Endothelial cell of umbilical vein (primary cell): Measurements from ENCODE around the gene MSH3. TPM values are rescaled to one million over a fixed set of nuclear protein-coding genes. Genes with fewer than 3 reads are reported as not detected.

Experiments used
- BruUV-seq: library from RNA; stranded (reverse); fragments of 400-500 nt; replicated peaks from 2 replicates; lab custom pipeline; 2021; lab: Mats Ljungman, UMichigan
- CTCF ChIA-PET: fragments of 300-600, 350-600 bp; sonication (Branson Sonifier 250); formaldehyde crosslinking; loops from one replicate; lab custom pipeline; 2021; ENCODE audit warnings: antibody characterized with exemption, inconsistent platforms; lab: Charles Lee
- POLR2A ChIA-PET: fragments of 300-600, 350-600 bp; sonication (Branson Sonifier 250); formaldehyde crosslinking; loops from one replicate; lab custom pipeline; 2021; ENCODE audit warnings: antibody characterized with exemption, inconsistent platforms; lab: Charles Lee
- DNase-seq: peaks from one replicate; pipeline ENCODE4 v3.0.0-alpha.2; 2011; ENCODE audit warnings: low read depth, low spot score
- FAIRE-seq: peaks from 2 replicates; lab custom pipeline; 2011; peaks lifted over from hg19 to GRCh38; lab: Jason Lieb, UNC
- H2AFZ ChIP-seq: 2 replicates; pipeline ENCODE4 v1.6.0; 2012; ENCODE audit warnings: low read depth, low read length, control low read depth, inconsistent platforms
- H3K27ac ChIP-seq: 2 replicates; pipeline ENCODE4 v1.5.1; 2011; ENCODE audit warnings: low read depth, mild to moderate bottlenecking, control low read depth, low read length, moderate library complexity; ENCODE audit not compliant: insufficient read depth
- H3K27me3 ChIP-seq, 2 experiments: 2 replicates each; pipeline versions ENCODE4 v1.6.0 to v1.6.1; 2011; ENCODE audit warnings: low read length in 2 of 2, mixed read lengths in 1 of 2; ENCODE audit not compliant: control insufficient read depth in 2 of 2, insufficient read depth in 2 of 2
- H3K36me3 ChIP-seq, 2 experiments: 2 replicates in 1 of 2; 3 replicates in 1 of 2; pipeline ENCODE4 v1.5.1; 2011; ENCODE audit warnings: low read length in 2 of 2, mild to moderate bottlenecking in 1 of 2, moderate library complexity in 1 of 2; ENCODE audit not compliant: control insufficient read depth in 2 of 2, insufficient read depth in 2 of 2; ENCODE audit errors: extremely low read depth in 1 of 2
- H3K4me1 ChIP-seq: 3 replicates; pipeline ENCODE4 v1.5.1; 2011; ENCODE audit warnings: mild to moderate bottlenecking, low read length; ENCODE audit not compliant: control insufficient read depth, insufficient read depth; ENCODE audit errors: extremely low read depth
- H3K4me2 ChIP-seq: 2 replicates; pipeline ENCODE4 v1.6.1; 2011; ENCODE audit warnings: low read length, control low read depth, mixed read lengths; ENCODE audit not compliant: insufficient read depth
- H3K4me3 ChIP-seq, 3 experiments: fragments of 200-600 bp in 1 of 3; sonication (generic), shearing (Covaris generic) in 1 of 3; replicated peaks in 1 of 3; 2 replicates each; pipeline ENCODE4 v1.5.1; 2011 to 2016; ENCODE audit warnings: control low read depth in 3 of 3, low read length in 3 of 3, mild to moderate bottlenecking in 2 of 3, inconsistent platforms in 1 of 3, low read depth in 1 of 3, moderate library complexity in 1 of 3; ENCODE audit not compliant: insufficient read depth in 1 of 3
- H3K79me2 ChIP-seq: 2 replicates; pipeline ENCODE4 v1.6.0; 2012; ENCODE audit warnings: low read length, inconsistent platforms; ENCODE audit not compliant: control insufficient read depth, insufficient read depth
- H3K9ac ChIP-seq: replicated peaks from 2 replicates; pipeline ENCODE3; 2011; ENCODE audit warnings: low read length, control low read depth; ENCODE audit not compliant: insufficient read depth; ENCODE audit errors: extremely low read depth
- H3K9me1 ChIP-seq: replicated peaks from 3 replicates; pipeline ENCODE4 v1.6.0; 2011; ENCODE audit warnings: mild to moderate bottlenecking, low read length; ENCODE audit not compliant: control insufficient read depth, insufficient read depth; ENCODE audit errors: extremely low read depth
- H3K9me3 ChIP-seq: replicated peaks from 2 replicates; pipeline ENCODE4 v1.5.1; 2012; ENCODE audit warnings: low read length, inconsistent platforms; ENCODE audit not compliant: control insufficient read depth, insufficient read depth
- H4K20me1 ChIP-seq: replicated peaks from 2 replicates; pipeline ENCODE3; 2011; ENCODE audit warnings: mild to moderate bottlenecking, low read length; ENCODE audit not compliant: control insufficient read depth, insufficient read depth; ENCODE audit errors: extremely low read depth
- CTCF ChIP-seq, 2 donors: IDR thresholded peaks; 1 replicate in 1 of 2; 2 replicates in 1 of 2; pipeline ENCODE4 v1.5.1; 2011; ENCODE audit warnings: low read length in 2 of 2, mild to moderate bottlenecking in 2 of 2, moderate library complexity in 2 of 2, control low read depth in 1 of 2, inconsistent platforms in 1 of 2, low read depth in 1 of 2; ENCODE audit not compliant: insufficient read depth in 1 of 2; ENCODE audit errors: extremely low read depth in 1 of 2
- EZH2 ChIP-seq: IDR thresholded peaks from 2 replicates; pipeline ENCODE4 v1.6.1; 2012; ENCODE audit warnings: borderline replicate concordance, low read depth, mild to moderate bottlenecking, moderate library complexity, low read length, inconsistent platforms; ENCODE audit not compliant: severe bottlenecking
- FOS ChIP-seq: IDR thresholded peaks from 2 replicates; pipeline ENCODE4 v1.6.1; 2011; ENCODE audit warnings: mild to moderate bottlenecking, low read length, moderate library complexity, borderline replicate concordance; ENCODE audit not compliant: insufficient read depth
- GATA2 ChIP-seq: IDR thresholded peaks from 2 replicates; pipeline ENCODE4 v1.7.0; 2011; ENCODE audit warnings: low read depth, mild to moderate bottlenecking, moderate library complexity, mixed read lengths, low read length; ENCODE audit not compliant: insufficient read length, insufficient read depth
- dilution Hi-C: fragments of 300-500 bp; cut with MboI; formaldehyde crosslinking; loops from one replicate; pipeline ENCODE4 v1.15.0; 2019; ENCODE audit warnings: low sequenced_read_pairs; ENCODE audit not compliant: extremely low pct_ligation_motif_present
- intact Hi-C: fragments of 100-400 bp; cut with micrococcal nuclease; formaldehyde crosslinking; loops from one replicate; pipeline ENCODE4 v1.10.0; 2022
- polyA plus RNA-seq, 4 experiments: library from polyadenylated mRNA; depleted of rRNA in 3 of 4; stranded (reverse) in 3 of 4; unstranded in 1 of 4; fragments of >200 nt; gene quantifications; 2 replicates each; pipeline versions ENCODE4 v1.2.1 to v1.2.3, GENCODE V29; 2011 to 2012; ENCODE audit warnings: missing spikeins in 1 of 4
- total RNA-seq: library from RNA; stranded (reverse); gene quantifications from 2 replicates; pipeline ENCODE4 v1.2.3, GENCODE V29; 2021
- TF ChIP-seq, protein P1 (sequence below): IDR thresholded peaks from 2 replicates; pipeline ENCODE4 v1.6.1; 2011; ENCODE audit not compliant: insufficient read depth, insufficient read length

The MSH3 gene
- total and polyA plus RNA-seq, 2 donors (not counting 3 experiments of a cell fraction or from before 2014, with no cell fraction given): 2.0 to 13.0 TPM

DNA sequence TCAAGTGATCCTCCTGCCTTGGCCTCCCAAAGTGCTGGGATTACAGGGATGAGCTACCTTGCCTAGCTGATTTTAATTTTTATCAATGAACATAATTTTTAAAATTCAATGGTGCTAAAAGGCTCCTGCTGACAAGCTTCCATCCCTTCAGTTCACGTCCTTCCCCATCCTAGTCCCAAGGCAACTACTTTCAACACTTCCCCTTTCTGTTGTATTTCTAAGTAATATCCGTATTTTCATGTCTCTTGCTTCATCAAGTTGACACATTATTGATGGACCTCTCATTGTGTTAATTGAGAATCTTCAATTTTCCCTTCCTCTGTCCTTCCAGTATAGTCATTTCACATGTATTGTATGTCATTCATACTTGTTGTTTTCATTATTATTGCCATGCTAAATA, 211.9 kb downstream of the MSH3 start:
- dilution Hi-C loops (no loop called here), intact Hi-C loops (no loop called here)
- no peak overlapping the region for H2AFZ ChIP-seq
- ChIA-PET POLR2A (no interaction called here), CTCF (no interaction called here)
- DNase-seq (no peak), FAIRE-seq (no peak)
- no peaks in the 10 kb centered on the region for H3K36me3 ChIP-seq
- TF ChIP-seq EZH2: no peak
- no peaks in the 10 kb centered on the region for H3K9me3 ChIP-seq
- H3K4me2 ChIP-seq: no peak overlapping the region
- no peaks in the 10 kb centered on the region for H3K27me3 ChIP-seq
- no TSS peak for BruUV-seq
- H3K27ac ChIP-seq: no peak overlapping the region
- no peak overlapping the region for H3K9ac ChIP-seq
- H3K79me2 ChIP-seq: no peaks in the 10 kb centered on the region
- H4K20me1 ChIP-seq: no peaks in the 10 kb centered on the region
- no peak overlapping the region for H3K4me3 ChIP-seq
- H3K4me1 ChIP-seq: no peaks in the 10 kb centered on the region
- no peaks in the 10 kb centered on the region for H3K9me1 ChIP-seq

DNA sequence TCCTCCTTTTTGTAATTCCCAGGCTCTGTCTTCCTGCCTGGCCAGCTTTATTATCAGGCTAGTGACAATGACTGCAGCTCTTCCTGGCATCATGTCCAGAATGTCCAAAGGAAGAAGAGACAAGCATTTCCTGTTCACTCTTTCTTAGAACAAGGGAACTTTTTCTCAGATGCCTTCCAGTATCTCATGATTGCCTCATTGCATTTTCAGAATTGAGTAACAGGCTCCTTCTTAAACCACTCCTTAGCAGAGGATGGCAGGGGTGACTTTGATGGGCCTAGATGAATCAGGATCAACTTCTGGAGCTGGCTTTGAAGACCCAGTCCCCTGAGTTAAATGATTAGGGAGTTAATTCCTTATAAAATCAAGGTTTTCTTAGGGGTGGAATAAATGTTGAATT, 212.8 kb downstream of the MSH3 start:
- Histone ChIP-seq H3K9ac (no peak overlapping the region), H3K4me3 (no peak overlapping the region), H3K9me1 (no peaks in the 10 kb centered on the region), H2AFZ (no peak overlapping the region), H3K4me2 (no peak overlapping the region), H3K36me3 (no peaks in the 10 kb centered on the region), H3K79me2 (no peaks in the 10 kb centered on the region), H4K20me1 (no peaks in the 10 kb centered on the region), H3K4me1 (no peaks in the 10 kb centered on the region), H3K27me3 (no peaks in the 10 kb centered on the region), H3K27ac (no peak overlapping the region), H3K9me3 (no peaks in the 10 kb centered on the region)
- TF ChIP-seq FOS: no peak
- TF ChIP-seq CTCF (IDR thresholded peaks at IDR 0.05; ENCODE audit: extremely low read depth in 1 of 2, insufficient read depth in 1 of 2, low read depth in 1 of 2, low read length in 2 of 2): no peak
- TF ChIP-seq, protein P1, sequence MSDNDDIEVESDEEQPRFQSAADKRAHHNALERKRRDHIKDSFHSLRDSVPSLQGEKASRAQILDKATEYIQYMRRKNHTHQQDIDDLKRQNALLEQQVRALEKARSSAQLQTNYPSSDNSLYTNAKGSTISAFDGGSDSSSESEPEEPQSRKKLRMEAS: no peak
- TF ChIP-seq GATA2: no peak
- FAIRE-seq: no peak
- dilution Hi-C loops (no loop called here), intact Hi-C loops (no loop called here)
- no peak for DNase-seq
- BruUV-seq: no TSS peak
- CTCF ChIA-PET: no interaction called here
- POLR2A ChIA-PET: no interaction called here
